H1 (cell line): ENCODE data around the gene ZWILCH. TPM values are rescaled to one million over a fixed set of nuclear protein-coding genes. Genes with fewer than 3 reads are reported as not detected.

Experiments used
- CTCF ChIA-PET: fragments of 300-600 bp; sonication (Branson Sonifier 250); formaldehyde crosslinking; loops from one replicate; lab custom pipeline; 2021; ENCODE audit not compliant: partially characterized antibody; lab: Charles Lee
- POLR2A ChIA-PET: fragments of 300-600 bp; sonication (Branson Sonifier 250); formaldehyde crosslinking; loops from one replicate; lab custom pipeline; 2021; ENCODE audit warnings: inconsistent platforms; ENCODE audit not compliant: partially characterized antibody; lab: Charles Lee
- DNase-seq, 2 experiments: peaks; one replicate each; pipeline versions ENCODE4 v3.0.0 to v3.0.0-alpha.2; 2010 to 2022; ENCODE audit warnings: low spot score in 2 of 2, low read depth in 1 of 2, mixed read lengths in 1 of 2
- FAIRE-seq: peaks from 2 replicates; lab custom pipeline; 2011; peaks lifted over from hg19 to GRCh38; lab: Jason Lieb, UNC
- H2AFZ ChIP-seq: 2 replicates; pipeline ENCODE4 v1.8.1; 2012; ENCODE audit warnings: low read length, inconsistent platforms
- H2AK5ac ChIP-seq: 2 replicates; pipeline ENCODE4 v1.6.1; 2013; ENCODE audit warnings: low read depth, low read length
- H2BK120ac ChIP-seq: replicated peaks from 2 replicates; pipeline ENCODE3; 2013; ENCODE audit warnings: low read depth, low read length, inconsistent platforms
- H2BK12ac ChIP-seq: 2 replicates; pipeline ENCODE4 v1.6.1; 2013; ENCODE audit warnings: low read depth, low read length
- H2BK15ac ChIP-seq: 2 replicates; pipeline ENCODE4 v1.6.1; 2013; ENCODE audit warnings: low read length
- H2BK20ac ChIP-seq: 2 replicates; pipeline ENCODE4 v1.6.1; 2013; ENCODE audit warnings: low read length
- H2BK5ac ChIP-seq: 2 replicates; pipeline ENCODE4 v1.6.1; 2013; ENCODE audit warnings: low read depth, low read length
- H3K14ac ChIP-seq: 2 replicates; pipeline ENCODE4 v1.6.1; 2013; ENCODE audit warnings: inconsistent platforms; ENCODE audit not compliant: insufficient read length
- H3K18ac ChIP-seq: 2 replicates; pipeline ENCODE4 v1.6.1; 2013; ENCODE audit warnings: low read length; ENCODE audit errors: extremely low read depth
- H3K23ac ChIP-seq: 2 replicates; pipeline ENCODE4 v1.6.1; 2013; ENCODE audit warnings: inconsistent platforms; ENCODE audit not compliant: insufficient read length
- H3K23me2 ChIP-seq: 2 replicates; pipeline ENCODE4 v1.6.1; 2013; ENCODE audit warnings: low read depth, low read length
- H3K27ac ChIP-seq: 2 replicates; pipeline ENCODE4 v1.6.1; 2011; ENCODE audit warnings: low read depth, low read length, inconsistent platforms
- H3K27me3 ChIP-seq, 4 experiments: replicated peaks in 1 of 4; 1 replicate in 1 of 4; 2 replicates in 3 of 4; pipeline versions ENCODE4 v1.6.1 to v1.8.1; 2011 to 2013; ENCODE audit warnings: low read length in 3 of 4, mild to moderate bottlenecking in 3 of 4, inconsistent platforms in 2 of 4, mixed read lengths in 2 of 4, moderate library complexity in 1 of 4; ENCODE audit not compliant: control insufficient read depth in 3 of 4, insufficient read depth in 3 of 4; ENCODE audit errors: extremely low read depth in 1 of 4
- H3K36me3 ChIP-seq, 4 experiments: 2 replicates each; pipeline versions ENCODE4 v1.6.1 to v1.8.1; 2011 to 2013; ENCODE audit warnings: mild to moderate bottlenecking in 4 of 4, low read length in 3 of 4, moderate library complexity in 2 of 4, control low read depth in 1 of 4, inconsistent platforms in 1 of 4; ENCODE audit not compliant: insufficient read depth in 4 of 4, control insufficient read depth in 2 of 4
- H3K4ac ChIP-seq: replicated peaks from 2 replicates; pipeline ENCODE3; 2013; ENCODE audit warnings: low read length, low read depth, mixed read lengths, inconsistent platforms; ENCODE audit not compliant: insufficient read length
- H3K4me1 ChIP-seq, 4 experiments: replicated peaks in 1 of 4; 1 replicate in 1 of 4; 2 replicates in 3 of 4; pipeline versions ENCODE4 v1.6.1 to v1.8.1; 2011 to 2013; ENCODE audit warnings: low read length in 3 of 4, inconsistent platforms in 2 of 4, mixed read lengths in 1 of 4; ENCODE audit not compliant: insufficient read depth in 4 of 4, control insufficient read depth in 3 of 4
- H3K4me2 ChIP-seq, 2 experiments: 2 replicates each; pipeline versions ENCODE4 v1.6.1 to v1.8.1; 2011 to 2013; ENCODE audit warnings: low read depth in 2 of 2, low read length in 2 of 2, control low read depth in 1 of 2, inconsistent platforms in 1 of 2, mild to moderate bottlenecking in 1 of 2; ENCODE audit not compliant: insufficient read depth in 1 of 2
- H3K4me3 ChIP-seq, 4 experiments: fragments of 200-600, 300-600 bp in 1 of 4; sonication (generic), shearing (Covaris generic), sonication (Bioruptor Twin) in 1 of 4; 2 replicates each; pipeline versions ENCODE4 v1.5.1 to v1.8.1; 2011 to 2016; ENCODE audit warnings: low read length in 4 of 4, low read depth in 3 of 4, control low read depth in 2 of 4, inconsistent platforms in 2 of 4, mild to moderate bottlenecking in 2 of 4, mixed read lengths in 1 of 4, moderate library complexity in 1 of 4; ENCODE audit not compliant: insufficient read depth in 2 of 4; ENCODE audit errors: extremely low read depth in 1 of 4
- H3K56ac ChIP-seq: replicated peaks from 2 replicates; pipeline ENCODE3; 2013; ENCODE audit warnings: low read depth, mild to moderate bottlenecking, mixed read lengths, low read length, inconsistent platforms; ENCODE audit not compliant: insufficient read length
- H3K79me1 ChIP-seq: 2 replicates; pipeline ENCODE4 v1.6.1; 2013; ENCODE audit warnings: low read depth, low read length, control low read depth
- H3K79me2 ChIP-seq, 2 experiments: 2 replicates each; pipeline versions ENCODE4 v1.6.1 to v1.8.1; 2012 to 2013; ENCODE audit warnings: low read length in 2 of 2, mild to moderate bottlenecking in 2 of 2, inconsistent platforms in 1 of 2; ENCODE audit not compliant: insufficient read depth in 2 of 2, control insufficient read depth in 1 of 2
- H3K9ac ChIP-seq, 4 experiments: replicated peaks in 1 of 4; 1 replicate in 1 of 4; 2 replicates in 3 of 4; pipeline versions ENCODE4 v1.6.1 to v1.8.1; 2011 to 2013; ENCODE audit warnings: low read depth in 3 of 4, low read length in 3 of 4, control low read depth in 2 of 4, mild to moderate bottlenecking in 2 of 4, moderate library complexity in 2 of 4, inconsistent platforms in 1 of 4; ENCODE audit errors: extremely low read depth in 1 of 4
- H3K9me3 ChIP-seq, 2 experiments: 2 replicates each; pipeline versions ENCODE4 v1.6.1 to v1.8.1; 2012 to 2013; ENCODE audit warnings: mild to moderate bottlenecking in 2 of 2, moderate library complexity in 2 of 2, control low read depth in 1 of 2, inconsistent platforms in 1 of 2, low read depth in 1 of 2, low read length in 1 of 2, mixed read lengths in 1 of 2; ENCODE audit not compliant: insufficient read depth in 2 of 2
- H4K20me1 ChIP-seq, 2 experiments: replicated peaks in 1 of 2; 2 replicates each; pipeline versions ENCODE3 to v1.8.1; 2011 to 2013; ENCODE audit warnings: inconsistent platforms in 2 of 2, low read length in 2 of 2, mild to moderate bottlenecking in 1 of 2; ENCODE audit not compliant: insufficient read depth in 2 of 2, control insufficient read depth in 1 of 2
- H4K5ac ChIP-seq: 2 replicates; pipeline ENCODE4 v1.6.1; 2013; ENCODE audit warnings: low read length, low read depth, mixed read lengths, inconsistent platforms; ENCODE audit not compliant: insufficient read length
- H4K8ac ChIP-seq: 2 replicates; pipeline ENCODE4 v1.8.0; 2013; ENCODE audit warnings: mild to moderate bottlenecking, moderate library complexity, low read length, inconsistent platforms; ENCODE audit not compliant: insufficient read depth; ENCODE audit errors: extremely low read depth
- H4K91ac ChIP-seq: replicated peaks from 2 replicates; pipeline ENCODE3; 2013; ENCODE audit warnings: low read length, mixed read lengths, inconsistent platforms; ENCODE audit not compliant: insufficient read length
- ASH2L ChIP-seq: fragments of 200-600, 300-600 bp; sonication (generic); IDR thresholded peaks from one replicate; pipeline ENCODE4 v1.7.1; 2017; ENCODE audit warnings: low read length
- BCL11A ChIP-seq, 2 experiments: IDR thresholded peaks; one replicate each; pipeline ENCODE4 v1.6.1; 2011; ENCODE audit warnings: low read depth in 2 of 2, low read length in 2 of 2, mild to moderate bottlenecking in 2 of 2
- BRCA1 ChIP-seq: IDR thresholded peaks from 2 replicates; pipeline ENCODE4 v1.6.1; 2012; ENCODE audit warnings: low read depth, low read length, improper control_type of control experiment
- CEBPB ChIP-seq: IDR thresholded peaks from 2 replicates; pipeline ENCODE4 v1.6.1; 2012; ENCODE audit warnings: low read depth, low read length
- EGR1 ChIP-seq: IDR thresholded peaks from 2 replicates; pipeline ENCODE4 v1.6.1; 2011; ENCODE audit warnings: low read depth, low read length, borderline replicate concordance
- FOSL1 ChIP-seq: IDR thresholded peaks from 2 replicates; pipeline ENCODE4 v1.6.1; 2011; ENCODE audit warnings: mild to moderate bottlenecking, low read depth, low read length, moderate library complexity; ENCODE audit not compliant: insufficient read depth
- HDAC6 ChIP-seq: IDR thresholded peaks from one replicate; pipeline ENCODE4 v1.7.1; 2012; ENCODE audit warnings: low read depth, mild to moderate bottlenecking, inconsistent platforms, low read length, moderate library complexity
- KDM1A ChIP-seq: fragments of 200-600, 300-600 bp; sonication (generic); IDR thresholded peaks from 2 replicates; pipeline ENCODE4 v1.7.1; 2016; ENCODE audit warnings: mild to moderate bottlenecking, low read length, borderline replicate concordance
- RBBP5 ChIP-seq: IDR thresholded peaks from 2 replicates; pipeline ENCODE4 v1.7.1; 2012; ENCODE audit warnings: low read depth, mild to moderate bottlenecking, inconsistent platforms, low read length, moderate library complexity, borderline replicate concordance
- SIN3A ChIP-seq, 2 experiments: IDR thresholded peaks in 1 of 2; conservative IDR thresholded peaks in 1 of 2; 2 replicates each; pipeline ENCODE4 v1.6.1; 2011 to 2012; ENCODE audit warnings: low read length in 2 of 2, improper control_type of control experiment in 1 of 2, low read depth in 1 of 2, mild to moderate bottlenecking in 1 of 2
- SUZ12 ChIP-seq: fragments of 200-600 bp; sonication (generic); IDR thresholded peaks from 2 replicates; pipeline ENCODE4 v1.6.1; 2012; ENCODE audit warnings: mild to moderate bottlenecking, inconsistent platforms, low read length, moderate library complexity, mixed read lengths
- TAF7 ChIP-seq: optimal IDR thresholded peaks from 2 replicates; pipeline ENCODE3; 2011; ENCODE audit warnings: low read depth, mild to moderate bottlenecking, inconsistent platforms, low read length, moderate library complexity, borderline replicate concordance
- WGBS, 2 experiments: shearing (Covaris generic) in 1 of 2; methylation state at CpG; one replicate each; pipeline versions ENCODE4 v1.1.6 to v1.1.7; 2013 to 2015; ENCODE audit warnings: low lambda C conversion rate in 2 of 2, mixed read lengths in 2 of 2, inconsistent platforms in 1 of 2, low coverage in 1 of 2, missing lambda C conversion rate in 1 of 2; ENCODE audit not compliant: insufficient replicate concordance in 2 of 2, insufficient coverage in 1 of 2, insufficient read length in 1 of 2; ENCODE audit errors: extremely low coverage in 1 of 2, missing lambda C conversion rate in 1 of 2; 5-methylcytosine and 5-hydroxymethylcytosine counted together
- polyA plus RNA-seq, 7 experiments: library from polyadenylated mRNA; depleted of rRNA in 3 of 7; stranded (reverse) in 5 of 7; unstranded in 2 of 7; fragments of >200 nt in 5 of 7; fragments of 200-250 nt in 2 of 7; gene quantifications; 1 replicate in 5 of 7; 2 replicates in 1 of 7; 4 replicates in 1 of 7; pipeline versions ENCODE4 v1.2.1 to v1.2.3, GENCODE V29; 2011 to 2013; ENCODE audit warnings: missing spikeins in 2 of 7, mixed read lengths in 2 of 7
- total RNA-seq: library from RNA; stranded (reverse); fragmentation: NEBNext Ultra II Directional; extraction: Animal tissue kit (Norgen Biotek cat#: 25700); gene quantifications from 2 replicates; pipeline ENCODE4 v1.2.1, GENCODE V29; 2021

ZWILCH gene
- total and polyA plus RNA-seq, 2 of the 8 experiments (the other 6 are each of a cell fraction or from before 2014, with no cell fraction given), result 18.1 to 61.5 TPM

DNA sequence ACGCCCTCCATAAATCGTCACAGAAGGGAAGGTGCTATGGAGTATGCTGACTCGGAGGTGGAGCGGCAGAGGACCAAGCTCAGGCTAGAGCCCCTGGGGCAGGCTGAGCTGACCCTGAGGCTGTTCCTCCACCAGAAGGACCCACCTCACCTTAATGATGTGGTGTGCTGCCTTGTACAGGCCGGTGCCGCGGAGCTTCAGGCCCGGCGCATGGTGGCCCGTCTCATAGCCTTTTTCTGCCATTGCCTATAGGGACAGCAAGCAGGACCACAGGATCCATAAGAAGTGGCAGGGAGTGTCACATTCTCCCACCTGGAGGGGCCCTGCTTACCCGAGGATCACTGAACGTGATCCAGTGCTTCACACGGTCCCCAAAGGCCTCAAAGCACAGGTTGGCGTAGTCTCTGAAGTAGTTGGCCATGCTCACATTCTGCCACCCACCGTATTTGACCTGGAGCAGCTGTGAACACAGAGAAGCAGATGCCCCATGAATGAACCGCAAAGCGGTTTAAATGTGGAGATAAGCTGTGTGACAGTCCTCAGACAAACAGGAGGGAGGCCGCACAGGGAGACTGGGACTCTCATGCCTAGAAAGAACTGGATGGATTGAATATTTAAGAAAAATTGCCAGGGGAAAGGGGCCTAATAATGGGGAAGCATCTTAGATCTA, 55.9 kb downstream of the ZWILCH start:
- no peak overlapping the region for H3K4ac ChIP-seq
- TF ChIP-seq FOSL1, result no peak
- no peak for TF ChIP-seq EGR1
- TF ChIP-seq TAF7, result no peak
- no peak for TF ChIP-seq RBBP5
- TF ChIP-seq SIN3A (conservative IDR thresholded peaks at IDR 0.05 in 1 of 2, IDR thresholded peaks at IDR 0.05 in 1 of 2; ENCODE audit: low read depth in 1 of 2, low read length in 2 of 2), result no peak
- TF ChIP-seq HDAC6, result no peak
- no peak for TF ChIP-seq SUZ12
- no peak for TF ChIP-seq BCL11A (IDR thresholded peaks at IDR 0.05; ENCODE audit: low read depth in 2 of 2, low read length in 2 of 2)
- TF ChIP-seq BRCA1, result no peak
- TF ChIP-seq KDM1A, result no peak
- TF ChIP-seq ASH2L, result no peak
- TF ChIP-seq CEBPB, result no peak
- POLR2A ChIA-PET, result interaction anchor here (0.5 to 1.8 kb wide), 6 partner anchors 18 to 244 kb away, joined by 3 to 7 read pairs (median 5); partner anchors contain the start of gene ZWILCH
- 0 out of 2 replicates have a peak, but pooled peaks cover 2% of the 10 kb centered on the region for H3K23me2 ChIP-seq
- H4K8ac ChIP-seq, result no peak overlapping the region; the same call in 1 of the 2 replicates
- WGBS, 2 experiments, result 92% methylated on average over 18 of the region's 18 CpGs; no CpG with 5 or more reads in 1 of the 2 experiments
- no peak overlapping the region for H2BK12ac ChIP-seq
- no peak overlapping the region for H3K9ac ChIP-seq
- H2AK5ac ChIP-seq, result no peak overlapping the region
- no peaks in the 10 kb centered on the region for H3K27me3 ChIP-seq
- H2BK120ac ChIP-seq, result no peak overlapping the region
- no peak overlapping the region for H2BK20ac ChIP-seq
- H3K36me3 ChIP-seq, result no peaks in the 10 kb centered on the region
- no peak overlapping the region for H2AFZ ChIP-seq
- no peak overlapping the region for H3K27ac ChIP-seq
- no peak for DNase-seq
- no peaks in the 10 kb centered on the region for H3K9me3 ChIP-seq
- no peak overlapping the region for H3K23ac ChIP-seq
- H4K91ac ChIP-seq, result no peak overlapping the region
- no peak overlapping the region for H3K4me3 ChIP-seq
- H3K14ac ChIP-seq, result no peak overlapping the region
- H4K5ac ChIP-seq, result no peak overlapping the region
- H3K18ac ChIP-seq, result no peak overlapping the region
- no peak for FAIRE-seq
- no peaks in the 10 kb centered on the region for H3K79me2 ChIP-seq
- peaks cover 2 to 3% of the 10 kb centered on the region in 2 experiments for H4K20me1 ChIP-seq
- H3K4me1 ChIP-seq, result peaks cover 0 to 17% (median 14%) of the 10 kb centered on the region in 4 experiments; a peak in 6 of 7 replicates
- CTCF ChIA-PET, result interaction anchor here (0.6 to 2.0 kb wide), 3 partner anchors 17 to 295 kb away, joined by 3 to 7 read pairs (median 3); partner anchors contain the start of gene SNAPC5
- no peak overlapping the region for H3K56ac ChIP-seq
- H2BK15ac ChIP-seq, result no peak overlapping the region
- no peak overlapping the region for H3K4me2 ChIP-seq
- H3K79me1 ChIP-seq, result no peaks in the 10 kb centered on the region
- no peak overlapping the region for H2BK5ac ChIP-seq
